ENCODE measurements around the gene MORC1. TPM values are rescaled to one million over a fixed set of nuclear protein-coding genes. Genes with fewer than 3 reads are reported as not detected.
"Not testable (repeated sequence)": the region's sequence is repeated elsewhere in the genome, so short reads cannot be mapped to it uniquely, and the experiment has no call there.

Gene MORC1
- not detected for total RNA-seq

- intact Hi-C loops (cut with DNase I): no loop called here
- ATAC-seq: no peak
These were observed at the start of gene MORC1 for GRCh38 chr3:109117939-109118338. Gene MORC1, minus strand, starts transcription at chr3:109118134. Its CDS starts 75 bp downstream, at chr3:109118059.

GRCh38 chr3:109165905-109166304 is 48.0 kb upstream of the MORC1 start:
- intact Hi-C loops (cut with DNase I): no loop called here
- ATAC-seq: no peak
- no peak for DNase-seq (ENCODE audit: low spot score)

More at GRCh38 chr3:109117939-109118338, at the start of gene MORC1:
- no peak for DNase-seq (ENCODE audit: low spot score)

- DNase-seq (ENCODE audit: low spot score): no peak
- intact Hi-C loops (cut with DNase I): no loop called here
- ATAC-seq: no peak
These were observed 43.7 kb upstream of the MORC1 start for GRCh38 chr3:109161487-109162123.

GRCh38 chr3:109155828-109156227 is 37.9 kb upstream of the MORC1 start:
- no peak for DNase-seq (ENCODE audit: low spot score)
- intact Hi-C loops (cut with DNase I): no loop called here
- ATAC-seq: no peak

- DNase-seq (ENCODE audit: low spot score) (no peak), ATAC-seq (no peak)
- intact Hi-C loops (cut with DNase I): no loop called here
These were observed 37.0 kb upstream of the MORC1 start for GRCh38 chr3:109154979-109155378.

GRCh38 chr3:109152320-109152719 is 34.4 kb upstream of the MORC1 start:
- intact Hi-C loops (cut with DNase I): no loop called here
- DNase-seq (ENCODE audit: low spot score): no peak

GRCh38 chr3:109149078-109149477 is 31.1 kb upstream of the MORC1 start:
- intact Hi-C loops (cut with DNase I): no loop called here
- ATAC-seq (no peak), DNase-seq (ENCODE audit: low spot score) (no peak)

More at GRCh38 chr3:109152320-109152719, 34.4 kb upstream of the MORC1 start:
- no peak for ATAC-seq

GRCh38 chr3:109143646-109144045 is 25.7 kb upstream of the MORC1 start:
- DNase-seq (ENCODE audit: low spot score) (no peak), ATAC-seq (no peak)

GRCh38 chr3:109140318-109140717 is 22.4 kb upstream of the MORC1 start:
- ATAC-seq (no peak), DNase-seq (ENCODE audit: low spot score) (no peak)
- intact Hi-C loops (cut with DNase I): no loop called here

More at GRCh38 chr3:109143646-109144045, 25.7 kb upstream of the MORC1 start:
- intact Hi-C loops (cut with DNase I): no loop called here

GRCh38 chr3:109137761-109138160 is 19.8 kb upstream of the MORC1 start:
- DNase-seq (ENCODE audit: low spot score) (no peak), ATAC-seq (no peak)
- intact Hi-C loops (cut with DNase I): no loop called here

GRCh38 chr3:109136523-109136922 is 18.6 kb upstream of the MORC1 start, which contains the start of gene C3orf85:
Gene C3orf85, plus strand, starts transcription at chr3:109136719. Its CDS starts 129 bp downstream, at chr3:109136848.
- ATAC-seq (no peak), DNase-seq (ENCODE audit: low spot score) (no peak)
- intact Hi-C loops (cut with DNase I): no loop called here

- DNase-seq (ENCODE audit: low spot score); ATAC-seq; intact Hi-C loops (cut with DNase I): not testable (repeated sequence)
These were observed 15.5 kb upstream of the MORC1 start for GRCh38 chr3:109133474-109133816.

GRCh38 chr3:109132801-109133473 is 15.0 kb upstream of the MORC1 start:
- DNase-seq (ENCODE audit: low spot score): no peak
- intact Hi-C loops (cut with DNase I): no loop called here
- ATAC-seq: no peak

- no peak for DNase-seq (ENCODE audit: low spot score)
- ATAC-seq: no peak
- intact Hi-C loops (cut with DNase I): no loop called here
These were observed 13.3 kb upstream of the MORC1 start for GRCh38 chr3:109131276-109131675.

- no peak for ATAC-seq
- no peak for DNase-seq (ENCODE audit: low spot score)
- intact Hi-C loops (cut with DNase I): no loop called here
These were observed 9.6 kb upstream of the MORC1 start for GRCh38 chr3:109127553-109127952.

GRCh38 chr3:109125902-109126301 is 8.0 kb upstream of the MORC1 start:
- no peak for DNase-seq (ENCODE audit: low spot score)
- no peak for ATAC-seq
- intact Hi-C loops (cut with DNase I): no loop called here

GRCh38 chr3:109122690-109123089 is 4.8 kb upstream of the MORC1 start:
- intact Hi-C loops (cut with DNase I): no loop called here
- DNase-seq (ENCODE audit: low spot score): no peak
- ATAC-seq: no peak

GRCh38 chr3:109118584-109118983 is 650 bp upstream of the MORC1 start:
- no peak for ATAC-seq
- intact Hi-C loops (cut with DNase I): no loop called here
- no peak for DNase-seq (ENCODE audit: low spot score)

GRCh38 chr3:109116031-109116430 is 1.9 kb downstream of the MORC1 start:
- DNase-seq (ENCODE audit: low spot score) (no peak), ATAC-seq (no peak)
- intact Hi-C loops (cut with DNase I): no loop called here

- DNase-seq (ENCODE audit: low spot score) (no peak), ATAC-seq (no peak)
- intact Hi-C loops (cut with DNase I): no loop called here
These were observed 2.5 kb downstream of the MORC1 start for GRCh38 chr3:109115451-109115850.

- DNase-seq (ENCODE audit: low spot score) (no peak), ATAC-seq (no peak)
- intact Hi-C loops (cut with DNase I): no loop called here
These were observed 3.2 kb downstream of the MORC1 start for GRCh38 chr3:109114746-109115145.
